OCI-LY1 (cell line): ENCODE results near the gene CIDEB.

Experiments
- EZH2 ChIP-seq: fragments of 200-600 bp; sonication (generic), shearing (Covaris generic); IDR thresholded peaks from 2 replicates; pipeline ENCODE4 v1.8.0; 2017; ENCODE audit warnings: borderline replicate concordance, mixed run types, mild to moderate bottlenecking, antibody characterized with exemption, low read length, moderate library complexity, mixed read lengths
- TF ChIP-seq, protein P1 (sequence below): fragments of 200-600 bp; sonication (generic), shearing (Covaris generic); IDR thresholded peaks from 2 replicates; pipeline ENCODE4 v1.5.1; 2017; ENCODE audit warnings: mild to moderate bottlenecking, antibody characterized with exemption, low read length, moderate library complexity, mixed read lengths

DNA sequence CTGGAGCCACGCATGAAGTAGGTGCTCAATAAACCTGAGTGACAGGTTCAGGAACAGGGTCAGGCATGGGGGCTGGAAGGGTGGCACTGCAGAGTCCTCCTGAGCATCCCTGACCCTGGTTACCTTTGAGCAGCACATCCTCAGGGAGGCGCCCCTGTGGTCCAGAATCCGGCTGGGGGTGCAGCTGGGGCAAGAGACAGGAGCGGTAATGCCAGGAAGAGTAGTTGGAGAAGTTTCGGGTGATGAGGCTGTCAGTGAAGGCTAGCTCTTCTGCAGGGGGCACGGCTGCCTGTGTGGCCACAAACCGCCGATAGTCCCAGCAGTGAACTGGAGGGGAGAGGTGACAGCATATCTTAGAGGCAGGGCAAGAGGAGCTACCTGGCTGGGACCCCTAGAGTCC is 38.4 kb downstream of the CIDEB start:
- no peak for TF ChIP-seq EZH2
- TF ChIP-seq, protein P1, sequence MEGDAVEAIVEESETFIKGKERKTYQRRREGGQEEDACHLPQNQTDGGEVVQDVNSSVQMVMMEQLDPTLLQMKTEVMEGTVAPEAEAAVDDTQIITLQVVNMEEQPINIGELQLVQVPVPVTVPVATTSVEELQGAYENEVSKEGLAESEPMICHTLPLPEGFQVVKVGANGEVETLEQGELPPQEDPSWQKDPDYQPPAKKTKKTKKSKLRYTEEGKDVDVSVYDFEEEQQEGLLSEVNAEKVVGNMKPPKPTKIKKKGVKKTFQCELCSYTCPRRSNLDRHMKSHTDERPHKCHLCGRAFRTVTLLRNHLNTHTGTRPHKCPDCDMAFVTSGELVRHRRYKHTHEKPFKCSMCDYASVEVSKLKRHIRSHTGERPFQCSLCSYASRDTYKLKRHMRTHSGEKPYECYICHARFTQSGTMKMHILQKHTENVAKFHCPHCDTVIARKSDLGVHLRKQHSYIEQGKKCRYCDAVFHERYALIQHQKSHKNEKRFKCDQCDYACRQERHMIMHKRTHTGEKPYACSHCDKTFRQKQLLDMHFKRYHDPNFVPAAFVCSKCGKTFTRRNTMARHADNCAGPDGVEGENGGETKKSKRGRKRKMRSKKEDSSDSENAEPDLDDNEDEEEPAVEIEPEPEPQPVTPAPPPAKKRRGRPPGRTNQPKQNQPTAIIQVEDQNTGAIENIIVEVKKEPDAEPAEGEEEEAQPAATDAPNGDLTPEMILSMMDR: no peak
